NCI-H460 (cell line): ENCODE measurements around the gene HEXIM1. TPM values are rescaled to one million over a fixed set of nuclear protein-coding genes. Genes with fewer than 3 reads are reported as not detected.

ENCODE experiments used
- DNase-seq: peaks from one replicate; pipeline ENCODE4 v3.0.0-alpha.2; 2016; ENCODE audit warnings: low read depth; ENCODE audit errors: extremely low read depth
- polyA plus RNA-seq: library from polyadenylated mRNA; depleted of rRNA; stranded (reverse); fragments of >200 nt; gene quantifications from 2 replicates; pipeline ENCODE4 v1.2.3, GENCODE V29; 2014; cell fraction: nucleus; rRNA removed
- total RNA-seq: library from RNA; depleted of rRNA; stranded (reverse); fragments of >200 nt; shearing (Covaris generic); gene quantifications from 2 replicates; pipeline ENCODE4 v1.2.3, GENCODE V29; 2014; rRNA removed

HEXIM1 gene, protein sequence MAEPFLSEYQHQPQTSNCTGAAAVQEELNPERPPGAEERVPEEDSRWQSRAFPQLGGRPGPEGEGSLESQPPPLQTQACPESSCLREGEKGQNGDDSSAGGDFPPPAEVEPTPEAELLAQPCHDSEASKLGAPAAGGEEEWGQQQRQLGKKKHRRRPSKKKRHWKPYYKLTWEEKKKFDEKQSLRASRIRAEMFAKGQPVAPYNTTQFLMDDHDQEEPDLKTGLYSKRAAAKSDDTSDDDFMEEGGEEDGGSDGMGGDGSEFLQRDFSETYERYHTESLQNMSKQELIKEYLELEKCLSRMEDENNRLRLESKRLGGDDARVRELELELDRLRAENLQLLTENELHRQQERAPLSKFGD
- 11.5 and 19.0 TPM in 2 replicates for total RNA-seq
- polyA plus RNA-seq = 5.2 and 7.5 TPM in 2 replicates

GRCh38 chr17:45148183-45149036, at the start of gene HEXIM1:
TSS of gene HEXIM1 (plus strand) at chr17:45148475. CDS start at chr17:45149191, 716 bp downstream.
- DNase-seq = peak; percentile 100

- DNase-seq = peak; percentile 86
Observed at GRCh38 chr17:45098869-45099616, 49.2 kb upstream of the HEXIM1 start.

GRCh38 chr17:45101546-45101882, 46.8 kb upstream of the HEXIM1 start:
- DNase-seq = no peak

DNA sequence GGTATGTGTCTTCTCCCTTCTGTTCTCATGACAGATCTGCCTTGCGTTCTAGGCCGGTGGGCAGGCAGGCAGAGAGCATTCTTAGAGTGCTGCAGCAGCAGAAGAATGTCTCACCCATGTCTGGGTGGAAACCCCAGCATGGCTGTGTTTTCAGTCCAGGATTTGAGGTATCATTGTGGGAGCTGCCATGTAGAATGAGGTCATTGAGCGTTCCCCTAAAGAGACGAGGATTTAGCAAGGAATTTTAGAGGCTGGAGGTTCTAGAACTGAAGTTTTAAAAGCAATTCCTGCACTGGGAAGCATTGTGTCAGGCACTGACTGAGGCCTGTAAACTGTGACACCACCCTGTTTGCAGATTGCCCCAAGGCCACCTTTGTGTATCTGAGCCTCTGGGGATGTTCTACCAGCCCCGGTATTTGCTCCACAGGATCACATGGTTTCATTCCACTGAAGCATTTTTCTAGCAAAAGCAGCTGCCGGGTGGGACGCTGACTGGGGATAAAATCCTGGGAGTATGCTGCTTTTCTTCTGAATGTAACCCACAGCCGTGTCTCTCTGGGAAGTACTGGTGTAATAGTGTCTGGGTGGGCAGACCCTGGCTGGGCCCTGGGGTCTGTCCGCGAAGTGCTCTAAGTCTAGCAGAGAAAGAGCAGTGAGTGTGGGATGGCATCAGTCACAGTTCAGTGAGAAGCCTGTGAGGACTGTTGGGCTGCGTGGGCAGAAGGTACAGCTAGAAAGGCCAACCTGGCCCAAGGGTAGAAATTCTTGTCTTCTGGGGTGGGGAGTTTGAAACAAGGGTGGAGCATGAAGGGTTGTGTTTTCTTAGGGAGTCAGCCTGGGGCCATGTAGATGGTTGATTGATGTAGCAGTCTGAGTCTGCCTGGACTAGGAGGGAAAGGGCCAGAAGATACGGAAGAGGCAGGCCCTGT, 46.1 kb upstream of the HEXIM1 start:
- DNase-seq = no peak

DNA sequence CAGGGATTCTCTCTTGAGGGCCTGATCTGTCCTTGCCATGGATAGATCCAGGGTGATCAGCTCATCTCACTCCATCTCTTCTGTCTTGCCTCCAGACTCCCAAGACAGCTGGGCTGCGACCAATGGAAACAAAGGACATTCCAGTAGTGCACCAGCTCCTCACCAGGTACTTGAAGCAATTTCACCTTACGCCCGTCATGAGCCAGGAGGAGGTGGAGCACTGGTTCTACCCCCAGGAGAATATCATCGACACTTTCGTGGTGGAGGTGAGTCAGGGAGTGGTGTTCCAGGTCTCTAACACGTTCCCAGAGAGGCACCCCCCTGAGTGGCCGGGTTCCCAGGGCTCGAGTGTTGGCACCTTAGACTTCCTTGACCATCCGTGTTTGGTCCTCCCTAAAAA, 45.4 kb upstream of the HEXIM1 start:
- no peak for DNase-seq

- DNase-seq = no peak
Observed at GRCh38 chr17:45103269-45103795, 44.9 kb upstream of the HEXIM1 start.

DNA sequence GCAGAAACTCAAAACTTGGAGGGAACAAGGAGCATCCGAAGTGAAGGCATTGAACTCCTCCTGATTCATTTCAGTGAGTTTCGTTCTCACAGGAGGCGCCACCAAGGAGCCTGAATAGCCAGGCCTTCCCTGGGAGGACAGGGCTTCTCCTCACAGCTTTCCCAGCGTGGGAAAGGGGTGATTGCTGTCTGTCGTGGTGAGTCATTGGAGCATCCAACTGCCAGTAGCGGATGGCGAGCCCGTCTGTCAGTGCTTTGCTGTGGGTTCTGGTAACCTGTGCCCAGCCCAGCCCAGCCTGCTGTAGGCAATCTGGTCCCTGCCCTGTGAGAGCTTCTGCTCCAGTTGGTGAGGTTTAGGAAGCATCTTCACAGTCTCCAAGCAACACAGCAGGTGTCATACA, 44.2 kb upstream of the HEXIM1 start:
- DNase-seq = no peak

DNA sequence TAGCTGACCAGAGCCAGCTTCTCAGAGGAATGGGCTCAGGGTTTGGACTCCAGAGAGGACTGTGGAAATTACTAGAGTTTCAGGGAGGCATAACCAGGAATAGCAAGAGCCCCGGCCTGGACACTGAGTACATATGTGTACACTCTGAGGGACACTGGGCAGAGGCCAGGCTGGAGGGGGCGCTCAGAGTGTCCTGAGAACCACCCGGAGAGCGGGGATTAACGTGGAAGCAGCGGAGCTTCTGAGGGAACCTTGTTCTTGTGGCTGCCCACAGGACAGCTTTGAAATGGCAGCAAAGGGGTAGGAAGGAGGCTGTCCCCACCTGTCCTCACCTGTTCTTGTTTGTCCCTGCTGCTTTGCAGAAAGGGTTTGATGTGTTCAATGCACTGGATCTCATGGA, 43.8 kb upstream of the HEXIM1 start:
- DNase-seq = no peak

DNA sequence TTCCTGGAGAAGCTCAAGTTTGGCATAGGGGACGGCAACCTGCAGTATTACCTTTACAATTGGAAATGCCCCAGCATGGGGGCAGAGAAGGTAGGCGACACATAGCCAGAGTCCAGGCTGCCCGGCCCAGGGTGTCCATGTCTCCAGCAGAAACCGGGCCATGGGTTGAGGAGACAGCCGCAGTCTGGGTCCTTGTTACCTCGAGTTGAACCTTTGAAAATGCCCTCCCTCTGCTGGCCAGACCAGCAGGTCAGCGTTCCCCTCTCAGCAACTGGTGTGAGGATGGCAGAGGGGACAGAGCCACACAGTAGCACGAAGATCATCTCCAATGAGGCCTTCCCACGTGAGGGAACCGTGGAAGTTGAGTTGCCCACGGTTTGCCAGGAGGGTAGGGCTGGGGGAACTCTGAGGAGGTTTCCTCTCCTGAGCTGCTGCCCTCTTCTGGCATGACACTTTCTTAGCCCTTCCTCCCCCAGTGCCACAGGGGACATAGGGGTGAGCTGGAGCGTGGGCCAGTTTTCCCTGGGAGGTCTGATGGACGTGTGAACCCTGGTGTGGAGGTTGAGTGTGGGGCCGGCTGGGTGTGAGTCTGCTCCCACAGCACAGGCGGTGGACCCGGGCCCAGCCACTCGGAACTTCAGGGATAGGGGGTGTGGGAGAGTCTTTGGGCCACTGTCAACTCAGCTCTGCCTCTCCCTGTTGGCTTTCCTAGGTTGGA, 43.2 kb upstream of the HEXIM1 start:
- no peak for DNase-seq

- no peak for DNase-seq
Observed at GRCh38 chr17:45106096-45106495, 42.2 kb upstream of the HEXIM1 start.

DNA sequence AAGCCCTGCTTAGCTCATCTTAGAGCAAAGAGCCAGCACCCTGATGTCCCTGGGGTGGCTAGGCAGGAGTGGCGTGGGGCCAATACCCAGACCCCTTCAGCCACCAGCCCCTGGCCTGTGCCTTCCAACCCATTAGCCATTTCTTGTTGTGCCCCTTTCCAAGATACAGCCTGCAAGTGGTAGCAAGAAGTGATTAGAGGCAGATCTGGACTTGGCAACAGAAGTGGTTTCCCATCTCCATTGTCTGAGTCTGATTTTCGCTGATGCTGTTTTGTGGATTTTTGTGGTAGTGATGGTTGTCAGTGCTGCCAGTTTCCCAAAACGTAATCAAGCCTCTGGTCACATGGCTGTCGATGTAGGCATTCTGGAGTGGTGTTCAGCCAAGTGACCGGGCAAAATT, 41.7 kb upstream of the HEXIM1 start:
- no peak for DNase-seq

- DNase-seq = no peak
Observed at GRCh38 chr17:45107293-45108010, 40.8 kb upstream of the HEXIM1 start.

DNA sequence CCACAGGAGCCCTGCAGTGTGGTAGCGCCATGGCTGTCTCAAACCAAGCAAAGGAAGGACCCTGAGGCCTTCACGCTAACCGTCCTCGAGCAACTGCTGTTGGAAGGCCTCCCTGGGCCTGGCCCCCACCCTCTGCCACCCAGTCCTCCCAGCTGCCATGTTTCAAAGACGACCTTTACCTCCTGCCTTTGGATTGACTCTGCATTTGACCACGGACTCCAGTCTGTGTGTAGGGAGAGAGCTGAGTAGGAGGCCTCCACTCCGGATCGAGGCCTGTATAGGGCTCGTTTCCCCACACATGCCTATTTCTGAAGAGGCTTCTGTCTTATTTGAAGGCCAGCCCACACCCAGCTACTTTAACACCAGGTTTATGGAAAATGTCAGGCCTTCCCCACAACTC, 40.2 kb upstream of the HEXIM1 start:
- no peak for DNase-seq

- peak; percentile 54 for DNase-seq
Observed at GRCh38 chr17:45108595-45109521, 39.4 kb upstream of the HEXIM1 start.

DNA sequence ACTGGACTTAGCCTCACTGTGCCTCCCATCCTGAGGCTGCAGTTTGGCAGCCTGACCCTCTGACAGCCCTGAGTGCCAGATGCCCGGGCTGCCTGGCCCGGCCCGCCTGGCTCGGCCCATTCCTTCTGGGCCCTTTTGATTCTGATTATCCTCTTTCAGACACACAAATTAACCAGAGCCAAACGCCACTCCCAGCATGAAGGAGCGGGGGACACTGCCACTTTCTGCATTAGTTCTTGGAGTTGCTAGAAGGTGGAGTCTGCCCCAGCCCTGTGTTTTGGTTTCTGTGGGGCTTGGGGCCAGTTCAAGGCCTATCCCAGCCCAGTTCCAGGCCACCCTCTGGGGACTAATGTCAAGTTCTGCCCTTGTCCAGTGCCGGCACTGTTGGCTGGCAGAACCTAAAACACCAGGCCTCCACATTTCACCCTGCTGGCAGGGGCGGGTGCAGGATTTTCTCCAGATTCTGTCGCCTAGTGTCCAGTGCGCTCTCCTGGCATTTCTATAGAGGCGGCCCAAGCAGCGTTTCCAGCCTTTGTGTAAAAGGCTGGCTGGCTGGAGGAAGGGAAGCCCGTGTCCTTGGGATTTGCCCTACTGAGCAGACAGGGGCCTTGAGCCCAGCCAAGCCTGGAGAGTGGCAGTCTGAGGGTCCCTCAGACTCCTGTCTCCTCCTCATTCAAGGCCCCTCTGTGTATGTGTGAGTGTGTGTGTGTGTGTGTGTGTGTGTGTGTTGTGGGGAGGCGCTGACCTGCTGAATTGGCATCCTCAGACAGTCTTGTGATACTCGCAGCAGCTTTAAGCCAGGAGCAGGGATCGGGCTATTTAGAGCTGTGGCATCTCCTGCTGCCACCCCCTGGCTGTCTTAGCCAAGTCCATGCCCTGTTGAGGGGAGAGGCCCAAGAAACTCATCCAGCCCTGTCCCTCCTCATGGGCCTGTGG, 37.3 kb upstream of the HEXIM1 start:
- peak; percentile 38 for DNase-seq

DNA sequence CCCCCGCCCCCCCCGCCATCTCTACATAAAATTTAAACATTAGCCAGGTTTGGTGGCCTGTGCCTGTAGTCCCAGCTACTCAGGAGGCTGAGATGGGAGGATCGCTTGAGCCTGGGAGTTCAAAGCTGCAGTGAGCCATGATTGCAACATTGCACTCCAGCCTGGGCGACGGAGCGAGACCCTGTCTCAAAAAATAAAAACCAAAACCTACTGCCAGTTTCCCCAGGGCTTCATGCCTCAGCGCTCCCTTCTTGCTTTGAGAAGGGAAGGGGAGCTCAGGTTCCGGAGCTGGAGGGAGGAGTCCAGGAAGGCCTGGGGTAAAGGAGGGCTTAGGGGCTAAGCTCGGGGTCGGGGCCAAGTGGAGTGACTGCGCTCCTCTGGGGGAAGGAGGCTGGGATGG, 36.4 kb upstream of the HEXIM1 start:
- DNase-seq = no peak
